Gastroesophageal sphincter (tissue), 4 donors: ENCODE data around the gene PSMB5. TPM values are rescaled to one million over a fixed set of nuclear protein-coding genes. Genes with fewer than 3 reads are reported as not detected.

Experiments used
- ATAC-seq: fragments of 150-250 bp; one replicate; pipeline ENCODE4 v1.9.1; 2016; ENCODE audit warnings: mild to moderate bottlenecking, moderate library complexity
- H3K27ac ChIP-seq, 4 donors: fragments of 200-600 bp; sonication (generic) in 3 of 4; 1 replicate in 3 of 4; 2 replicates in 1 of 4; pipeline ENCODE4 v1.5.1; 2016 to 2019
- H3K27me3 ChIP-seq: fragments of 200-600 bp; sonication (generic); one replicate; pipeline ENCODE4 v1.5.1; 2019
- H3K36me3 ChIP-seq, 2 donors: fragments of 200-600 bp; sonication (generic); one replicate each; pipeline ENCODE4 v1.5.1; 2019; ENCODE audit warnings: control low read depth in 1 of 2
- H3K4me1 ChIP-seq, 3 donors: fragments of 200-600 bp; sonication (generic); 1 replicate in 2 of 3; 2 replicates in 1 of 3; pipeline ENCODE4 v1.5.1; 2016 to 2019; ENCODE audit warnings: control low read depth in 2 of 3
- H3K4me3 ChIP-seq, 2 donors: fragments of 200-600 bp; sonication (generic); one replicate each; pipeline ENCODE4 v1.5.1; 2019; ENCODE audit warnings: mild to moderate bottlenecking in 1 of 2, moderate library complexity in 1 of 2
- H3K9me3 ChIP-seq, 3 donors: fragments of 200-600 bp; sonication (generic); one replicate each; pipeline ENCODE4 v1.5.1; 2017 to 2019; ENCODE audit warnings: control low read depth in 2 of 3
- EP300 ChIP-seq: sonication (generic); formaldehyde crosslinking; IDR thresholded peaks from one replicate; pipeline ENCODE4 v1.6.1; 2017; ENCODE audit warnings: antibody characterized with exemption, mild to moderate bottlenecking
- POLR2A ChIP-seq, 2 donors: fragments of 450-650 bp; IDR thresholded peaks; one replicate each; pipeline ENCODE4 v1.6.1; 2017; ENCODE audit warnings: antibody characterized with exemption in 2 of 2, mild to moderate bottlenecking in 2 of 2, moderate library complexity in 1 of 2
- POLR2AphosphoS5 ChIP-seq: sonication (generic); formaldehyde crosslinking; IDR thresholded peaks from one replicate; pipeline ENCODE4 v1.6.1; 2017; ENCODE audit warnings: antibody characterized with exemption
- WGBS, 2 donors: methylation state at CpG; one replicate each; pipeline ENCODE4 v1.1.5; 2018; ENCODE audit warnings: low coverage in 1 of 2; 5-methylcytosine and 5-hydroxymethylcytosine counted together
- total RNA-seq, 4 donors: library from RNA; depleted of rRNA; stranded (reverse); fragments of >200 nt; gene quantifications; one replicate each; pipeline ENCODE4 v1.1.0, GENCODE V29; 2016
- TF ChIP-seq, protein P1 (sequence below), 4 experiments: fragments of 200-600 bp in 2 of 4; fragments of 450-650 bp in 2 of 4; sonication (generic) in 1 of 4; IDR thresholded peaks; one replicate each; pipeline ENCODE4 v1.5.1; 2017 to 2019; ENCODE audit warnings: antibody characterized with exemption in 4 of 4, mild to moderate bottlenecking in 2 of 4, moderate library complexity in 2 of 4

The PSMB5 gene
- total RNA-seq, 4 donors from 2014 or later: 125 to 182 (median 133) TPM

DNA sequence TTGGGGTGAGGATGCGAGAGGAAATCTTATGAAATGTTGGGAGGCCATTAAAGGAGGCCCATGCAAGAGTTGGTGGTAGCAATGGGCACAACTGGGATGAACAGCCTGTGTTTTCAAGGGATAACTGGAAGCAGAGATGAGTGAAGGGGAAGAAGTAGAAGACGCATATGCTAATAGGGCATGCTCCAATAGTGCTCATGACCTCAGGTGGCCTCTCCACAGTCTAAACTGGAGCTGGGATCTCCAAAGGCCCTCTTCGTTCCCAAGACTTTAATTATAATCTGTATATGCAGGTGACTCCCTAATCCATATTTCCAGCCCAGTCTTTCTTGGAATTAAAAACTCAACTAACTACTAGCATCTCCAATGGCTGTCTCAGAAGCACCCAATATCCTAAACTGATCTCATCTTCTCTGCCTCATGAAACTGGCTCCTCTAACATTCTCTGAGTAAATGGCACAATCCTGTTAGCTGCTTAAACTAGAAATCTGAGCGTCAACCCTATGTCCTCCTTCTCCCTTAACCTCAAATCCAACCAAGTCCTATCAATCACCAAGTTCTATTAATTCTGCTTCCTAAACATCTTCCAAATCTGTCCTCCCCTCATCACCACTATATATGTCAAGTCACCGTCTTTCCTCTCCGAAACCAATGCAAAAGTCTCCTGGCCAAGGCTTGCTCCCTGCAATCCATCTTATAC, 49.6 kb downstream of the PSMB5 start:
- no peak overlapping the region for H3K27ac ChIP-seq
- TF ChIP-seq, protein P1, sequence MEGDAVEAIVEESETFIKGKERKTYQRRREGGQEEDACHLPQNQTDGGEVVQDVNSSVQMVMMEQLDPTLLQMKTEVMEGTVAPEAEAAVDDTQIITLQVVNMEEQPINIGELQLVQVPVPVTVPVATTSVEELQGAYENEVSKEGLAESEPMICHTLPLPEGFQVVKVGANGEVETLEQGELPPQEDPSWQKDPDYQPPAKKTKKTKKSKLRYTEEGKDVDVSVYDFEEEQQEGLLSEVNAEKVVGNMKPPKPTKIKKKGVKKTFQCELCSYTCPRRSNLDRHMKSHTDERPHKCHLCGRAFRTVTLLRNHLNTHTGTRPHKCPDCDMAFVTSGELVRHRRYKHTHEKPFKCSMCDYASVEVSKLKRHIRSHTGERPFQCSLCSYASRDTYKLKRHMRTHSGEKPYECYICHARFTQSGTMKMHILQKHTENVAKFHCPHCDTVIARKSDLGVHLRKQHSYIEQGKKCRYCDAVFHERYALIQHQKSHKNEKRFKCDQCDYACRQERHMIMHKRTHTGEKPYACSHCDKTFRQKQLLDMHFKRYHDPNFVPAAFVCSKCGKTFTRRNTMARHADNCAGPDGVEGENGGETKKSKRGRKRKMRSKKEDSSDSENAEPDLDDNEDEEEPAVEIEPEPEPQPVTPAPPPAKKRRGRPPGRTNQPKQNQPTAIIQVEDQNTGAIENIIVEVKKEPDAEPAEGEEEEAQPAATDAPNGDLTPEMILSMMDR (IDR thresholded peaks at IDR 0.05): no peak
- no peak for TF ChIP-seq POLR2A (IDR thresholded peaks at IDR 0.05)
- TF ChIP-seq EP300: no peak
- no peak for TF ChIP-seq POLR2AphosphoS5
- ATAC-seq: no peak
- H3K27me3 ChIP-seq: peaks cover 15% of the 10 kb centered on the region
- no peaks in the 10 kb centered on the region for H3K9me3 ChIP-seq
- peaks cover 0 to 19% of the 10 kb centered on the region in 2 donors for H3K36me3 ChIP-seq
- peaks cover 0 to 33% (median 11%) of the 10 kb centered on the region in 3 donors for H3K4me1 ChIP-seq
- 75 to 94% methylated on average over 5 to 6 of the region's 6 CpGs for WGBS, 2 donors
- no peak overlapping the region for H3K4me3 ChIP-seq

DNA sequence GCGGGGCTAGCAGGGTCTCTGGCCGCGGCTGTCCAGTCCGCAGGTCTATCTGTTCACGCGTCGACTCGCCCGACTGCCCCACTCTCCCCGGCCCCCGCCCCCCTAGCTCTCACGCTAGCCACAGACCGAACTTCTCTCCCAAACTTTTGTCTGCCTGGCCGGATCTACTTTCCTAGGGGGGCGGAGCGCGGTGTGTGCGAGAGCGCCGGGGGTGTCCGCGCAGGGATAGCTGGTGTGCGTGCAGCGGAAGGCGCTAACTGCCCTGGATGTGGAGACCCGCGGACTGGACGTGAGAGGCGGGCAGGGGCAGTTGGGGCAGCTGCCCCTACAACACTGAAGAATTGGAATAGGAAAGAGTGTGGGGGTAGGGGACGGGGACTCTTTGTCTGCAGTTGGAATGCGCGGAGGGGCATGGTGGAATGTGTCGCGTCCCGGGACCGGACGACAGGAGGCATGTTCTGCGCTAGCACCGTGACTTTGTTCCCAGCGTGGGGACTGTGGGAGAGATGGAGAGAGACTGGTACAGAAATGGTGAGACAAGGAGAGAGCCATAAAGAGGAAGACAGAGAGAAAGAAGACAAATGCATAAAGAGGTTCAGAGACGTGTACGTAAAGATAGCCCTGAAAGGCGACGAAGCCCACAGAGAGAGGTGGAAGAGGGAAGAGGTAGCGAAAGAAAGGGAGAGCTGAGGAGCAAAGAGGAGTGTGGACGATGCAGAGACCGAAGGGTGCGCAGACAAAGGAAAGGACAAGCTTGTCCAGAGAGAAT, 52.0 kb downstream of the PSMB5 start, which contains the start of gene AJUBA:
Gene AJUBA (minus strand): TSS at position 75 of the 769 bp plus-strand sequence. CDS start 285 bp downstream, outside the sequence.
- peak within 1 kb of the TSS; percentile 7 to 91 (median 87) for H3K27ac ChIP-seq
- no peaks in the 10 kb centered on the region for H3K9me3 ChIP-seq
- peak; percentile 82 for ATAC-seq
- TF ChIP-seq POLR2AphosphoS5: no peak
- TF ChIP-seq, protein P1 (IDR thresholded peaks at IDR 0.05): peak in 1 of 4 experiments; percentile 21
- peaks cover 0 to 7% of the 10 kb centered on the region in 2 donors for H3K36me3 ChIP-seq
- peaks cover 0 to 55% (median 32%) of the 10 kb centered on the region in 3 donors for H3K4me1 ChIP-seq
- peaks cover 15% of the 10 kb centered on the region for H3K27me3 ChIP-seq
- WGBS, 2 donors: 0 to 1% methylated on average over 8 to 29 of the region's 48 CpGs
- peak within 1 kb of the TSS; percentile 51 to 81 for H3K4me3 ChIP-seq

DNA sequence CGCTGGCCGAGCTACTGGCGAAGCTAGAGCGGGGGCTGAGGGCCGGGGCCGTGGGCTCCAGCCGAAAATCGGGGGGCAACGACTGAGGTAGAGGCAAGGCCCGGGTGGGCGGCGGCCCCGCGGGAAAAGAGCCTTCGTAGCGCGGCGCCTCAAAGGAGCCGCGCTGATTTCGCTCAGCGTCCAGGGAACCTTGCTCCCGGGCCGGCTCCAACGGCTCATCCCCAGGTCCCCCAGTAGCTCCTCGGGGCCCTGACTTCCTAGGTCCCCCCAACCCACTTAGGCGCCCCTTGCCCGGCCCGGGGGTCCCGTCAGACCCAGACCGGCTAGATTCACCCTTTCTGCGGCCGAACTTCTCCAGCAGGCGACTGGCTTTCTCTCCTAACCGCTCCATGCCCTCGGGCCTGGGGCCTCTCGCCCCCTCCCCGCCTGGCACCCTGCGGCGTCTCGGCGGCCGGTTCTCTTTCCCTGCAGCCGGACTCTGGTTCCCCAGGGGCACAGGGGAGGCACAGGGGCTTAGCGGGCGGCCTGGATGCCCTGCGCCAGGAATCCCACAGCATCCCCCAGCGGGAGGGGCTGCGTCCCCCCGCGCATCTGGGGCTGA, 52.7 kb downstream of the PSMB5 start:
- Histone ChIP-seq H3K9me3 (no peaks in the 10 kb centered on the region), H3K27me3 (peaks cover 15% of the 10 kb centered on the region), H3K4me3 (peak overlapping the region; percentile 51 to 81), H3K36me3 (no peaks in the 10 kb centered on the region), H3K27ac (peak overlapping the region; percentile 7 to 91 (median 87)), H3K4me1 (peaks cover 0 to 62% (median 37%) of the 10 kb centered on the region in 3 donors)
- no peak for ATAC-seq
- no CpG with 5 or more reads among the region's 51 CpGs for WGBS, 2 donors
- TF ChIP-seq POLR2A (IDR thresholded peaks at IDR 0.05) (no peak), POLR2AphosphoS5 (no peak), EP300 (no peak)
- TF ChIP-seq, protein P1 (IDR thresholded peaks at IDR 0.05): peak in 1 of 4 experiments; percentile 17

DNA sequence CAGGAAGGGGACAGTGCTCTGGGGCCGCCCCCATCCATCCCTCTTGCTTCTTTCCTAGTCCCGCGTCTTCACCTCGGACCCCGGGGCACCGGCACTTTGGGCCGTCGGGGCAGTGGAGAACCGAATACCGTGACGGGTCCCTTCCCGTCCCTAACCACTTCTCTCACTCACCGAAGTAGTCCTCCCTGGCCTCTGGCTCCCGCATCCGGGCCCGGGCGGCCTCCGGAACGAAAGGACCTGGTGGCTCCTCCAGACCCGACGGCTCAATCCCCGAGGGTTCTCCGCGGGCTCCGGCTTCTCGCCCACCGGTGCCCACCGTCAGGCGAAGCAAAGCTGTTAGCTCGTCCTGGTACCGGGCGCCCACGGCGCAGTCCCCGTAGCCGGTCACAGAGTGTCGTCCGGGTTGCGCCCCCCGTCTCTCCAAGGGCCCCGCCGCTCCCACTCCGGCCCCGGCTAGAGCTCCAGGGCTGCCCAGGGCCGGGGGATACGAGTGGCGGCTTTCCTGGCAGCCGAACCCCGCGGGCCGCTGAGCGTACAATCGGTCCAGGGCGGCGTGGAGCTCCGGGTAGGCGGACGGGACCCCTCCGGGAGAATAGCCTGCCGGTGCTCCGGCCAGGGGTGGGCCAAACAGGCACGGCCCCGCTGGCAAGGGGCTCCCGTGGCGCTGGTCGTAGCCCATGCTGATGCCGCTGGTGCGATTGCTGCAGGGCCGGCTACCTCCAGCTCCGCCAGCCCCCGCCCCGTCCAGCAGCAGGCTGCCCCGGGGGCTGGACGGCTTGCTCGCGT, 53.4 kb downstream of the PSMB5 start:
- peak overlapping the region in 3 of 4 donors; percentile 84 to 91 (median 90) for H3K27ac ChIP-seq
- peaks cover 0 to 69% (median 42%) of the 10 kb centered on the region in 3 donors for H3K4me1 ChIP-seq
- ATAC-seq: no peak
- H3K4me3 ChIP-seq: peak overlapping the region; percentile 51 to 81
- no peaks in the 10 kb centered on the region for H3K9me3 ChIP-seq
- H3K27me3 ChIP-seq: peaks cover 15% of the 10 kb centered on the region
- H3K36me3 ChIP-seq: no peaks in the 10 kb centered on the region
- TF ChIP-seq POLR2A (IDR thresholded peaks at IDR 0.05): peak in 1 of 2 donors; percentile 21
- TF ChIP-seq, protein P1 (IDR thresholded peaks at IDR 0.05): no peak
- 1% methylated on average over 17 of the region's 76 CpGs; no CpG with 5 or more reads in 1 of the 2 donors for WGBS, 2 donors
